Kidney epithelial cell (primary cell): ENCODE measurements around the gene S1PR2. TPM values are rescaled to one million over a fixed set of nuclear protein-coding genes. Genes with fewer than 3 reads are reported as not detected.

Experiments
- DNase-seq: peaks from one replicate; pipeline ENCODE4 v3.0.0-alpha.2; 2010; ENCODE audit warnings: low read depth
- H3K27me3 ChIP-seq: 2 replicates; pipeline ENCODE4 v1.6.0; 2011; ENCODE audit warnings: low read length; ENCODE audit not compliant: control insufficient read depth, insufficient read depth
- H3K36me3 ChIP-seq: 2 replicates; pipeline ENCODE4 v1.5.1; 2011; ENCODE audit warnings: low read length; ENCODE audit not compliant: control insufficient read depth, insufficient read depth
- H3K4me3 ChIP-seq: 2 replicates; pipeline ENCODE4 v1.5.1; 2011; ENCODE audit warnings: low read depth, mild to moderate bottlenecking, control low read depth, low read length
- total RNA-seq: library from RNA; depleted of rRNA; stranded (reverse); fragments of >200 nt; gene quantifications from 2 replicates; pipeline ENCODE4 v1.2.3, GENCODE V29; 2015
- TF ChIP-seq, protein P1 (sequence below): IDR thresholded peaks from 2 replicates; pipeline ENCODE4 v1.5.1; 2011; ENCODE audit warnings: mild to moderate bottlenecking, moderate library complexity, low read length, control low read depth, inconsistent platforms; ENCODE audit not compliant: insufficient read depth, poor library complexity, severe bottlenecking

Gene S1PR2
- total RNA-seq, 1 donor from 2014 or later = 9.4 TPM

DNA sequence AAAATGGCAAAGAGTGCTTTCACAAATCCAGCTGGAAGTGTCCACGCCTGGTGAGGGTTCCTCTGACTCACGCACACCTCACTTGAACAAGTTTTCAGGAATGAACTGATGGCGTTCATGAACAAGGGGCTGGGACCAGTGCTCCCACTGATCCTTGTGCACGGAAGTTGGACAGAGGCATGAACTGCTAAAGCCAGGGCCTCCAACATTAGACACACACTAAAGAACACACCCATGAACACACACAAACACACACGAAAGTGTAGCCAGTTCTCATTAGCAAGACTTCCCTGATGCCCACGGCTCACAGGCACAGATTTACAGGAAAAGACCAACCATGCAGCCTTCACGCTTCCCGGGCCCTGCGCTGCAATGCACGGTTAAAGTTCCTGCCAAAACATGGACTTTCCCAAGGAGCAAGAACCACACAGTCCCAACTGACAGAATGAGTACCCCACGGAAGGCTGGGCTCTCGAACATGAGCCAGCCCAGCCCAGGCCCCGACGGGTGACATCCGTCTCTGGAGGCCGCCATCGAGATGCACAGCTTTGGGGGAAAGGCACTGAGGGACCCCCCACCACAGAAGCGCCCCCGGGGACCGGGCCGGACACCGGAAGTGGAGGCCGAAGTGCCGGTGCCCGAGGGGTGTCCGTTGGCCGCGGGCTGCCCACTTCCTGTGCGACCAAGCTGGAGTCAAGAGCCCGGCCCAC, 37.2 kb downstream of the S1PR2 start:
- TF ChIP-seq, protein P1, sequence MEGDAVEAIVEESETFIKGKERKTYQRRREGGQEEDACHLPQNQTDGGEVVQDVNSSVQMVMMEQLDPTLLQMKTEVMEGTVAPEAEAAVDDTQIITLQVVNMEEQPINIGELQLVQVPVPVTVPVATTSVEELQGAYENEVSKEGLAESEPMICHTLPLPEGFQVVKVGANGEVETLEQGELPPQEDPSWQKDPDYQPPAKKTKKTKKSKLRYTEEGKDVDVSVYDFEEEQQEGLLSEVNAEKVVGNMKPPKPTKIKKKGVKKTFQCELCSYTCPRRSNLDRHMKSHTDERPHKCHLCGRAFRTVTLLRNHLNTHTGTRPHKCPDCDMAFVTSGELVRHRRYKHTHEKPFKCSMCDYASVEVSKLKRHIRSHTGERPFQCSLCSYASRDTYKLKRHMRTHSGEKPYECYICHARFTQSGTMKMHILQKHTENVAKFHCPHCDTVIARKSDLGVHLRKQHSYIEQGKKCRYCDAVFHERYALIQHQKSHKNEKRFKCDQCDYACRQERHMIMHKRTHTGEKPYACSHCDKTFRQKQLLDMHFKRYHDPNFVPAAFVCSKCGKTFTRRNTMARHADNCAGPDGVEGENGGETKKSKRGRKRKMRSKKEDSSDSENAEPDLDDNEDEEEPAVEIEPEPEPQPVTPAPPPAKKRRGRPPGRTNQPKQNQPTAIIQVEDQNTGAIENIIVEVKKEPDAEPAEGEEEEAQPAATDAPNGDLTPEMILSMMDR = no peak
- DNase-seq = no peak
- Histone ChIP-seq H3K36me3 (no peaks in the 10 kb centered on the region), H3K27me3 (no peaks in the 10 kb centered on the region), H3K4me3 (peak overlapping the region; percentile 92)

DNA sequence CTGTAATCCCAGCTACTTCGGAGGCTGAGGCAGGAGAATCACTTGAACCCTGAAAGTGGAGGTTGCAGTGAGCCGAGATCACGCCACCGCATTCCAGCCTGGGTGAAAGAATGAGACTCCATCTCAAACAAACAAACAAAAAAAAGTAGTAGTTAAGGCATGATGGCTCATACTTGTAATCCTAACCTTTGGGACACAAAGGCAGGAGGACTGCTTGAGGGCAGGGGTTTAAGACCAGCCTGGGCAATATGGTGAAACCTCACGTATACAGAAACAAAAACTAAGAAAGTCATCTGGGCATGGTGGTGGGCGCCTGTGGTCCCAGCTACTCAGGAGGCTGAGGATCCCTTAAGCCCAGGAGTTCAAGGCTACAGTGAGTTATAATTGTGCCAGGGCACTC, 38.2 kb downstream of the S1PR2 start:
- no peak for DNase-seq
- TF ChIP-seq, protein P1 = no peak
- no peaks in the 10 kb centered on the region for H3K27me3 ChIP-seq
- no peaks in the 10 kb centered on the region for H3K36me3 ChIP-seq
- no peak overlapping the region for H3K4me3 ChIP-seq

- Histone ChIP-seq H3K4me3 (no peak overlapping the region), H3K27me3 (no peaks in the 10 kb centered on the region), H3K36me3 (no peaks in the 10 kb centered on the region)
- no peak for DNase-seq
- TF ChIP-seq, protein P1 = no peak
These were observed 39.8 kb downstream of the S1PR2 start for GRCh38 chr19:10191347-10191746.

DNA sequence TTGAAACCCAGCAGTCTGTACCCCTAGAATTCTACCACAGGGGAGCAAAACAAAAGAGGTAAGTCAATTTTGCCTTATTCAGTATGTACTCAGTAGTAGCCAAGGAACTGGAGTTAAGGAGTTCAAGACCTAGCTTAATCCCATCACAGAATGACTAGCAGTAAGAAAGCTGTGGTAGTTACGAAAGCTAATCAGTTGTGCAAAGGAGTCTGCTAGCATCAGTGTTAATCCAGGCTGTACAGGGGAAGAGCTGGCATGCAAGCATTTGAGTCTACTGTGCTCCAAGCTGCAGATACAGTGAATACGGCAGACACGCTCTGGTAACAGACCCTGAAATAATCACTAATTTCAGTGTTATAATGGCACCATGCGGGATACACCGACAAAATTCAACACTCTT, 41.1 kb downstream of the S1PR2 start:
- no peak for DNase-seq
- H3K4me3 ChIP-seq = no peak overlapping the region
- TF ChIP-seq, protein P1 = no peak
- H3K36me3 ChIP-seq = no peaks in the 10 kb centered on the region
- H3K27me3 ChIP-seq = no peaks in the 10 kb centered on the region

DNA sequence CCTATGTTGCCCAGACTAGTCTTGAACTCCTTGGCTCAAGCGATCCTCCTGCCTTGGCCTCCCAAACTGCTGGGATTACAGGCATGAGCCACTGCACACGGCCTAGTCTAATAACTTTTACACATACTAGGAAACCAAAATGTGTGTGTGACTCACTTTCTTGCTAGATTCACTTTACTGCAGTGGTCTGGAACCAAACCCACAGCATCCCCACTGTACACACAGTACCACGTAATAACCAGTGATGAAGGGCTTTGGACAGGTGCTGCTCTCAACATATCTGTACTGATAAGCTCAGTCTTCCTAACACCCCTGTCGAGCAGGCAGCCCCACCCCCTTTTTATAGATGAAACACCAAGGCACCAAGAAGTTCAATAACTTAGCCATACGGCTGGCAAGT, 41.5 kb downstream of the S1PR2 start:
- no peaks in the 10 kb centered on the region for H3K36me3 ChIP-seq
- H3K4me3 ChIP-seq = no peak overlapping the region
- H3K27me3 ChIP-seq = no peaks in the 10 kb centered on the region
- DNase-seq = no peak
- TF ChIP-seq, protein P1 = no peak

DNA sequence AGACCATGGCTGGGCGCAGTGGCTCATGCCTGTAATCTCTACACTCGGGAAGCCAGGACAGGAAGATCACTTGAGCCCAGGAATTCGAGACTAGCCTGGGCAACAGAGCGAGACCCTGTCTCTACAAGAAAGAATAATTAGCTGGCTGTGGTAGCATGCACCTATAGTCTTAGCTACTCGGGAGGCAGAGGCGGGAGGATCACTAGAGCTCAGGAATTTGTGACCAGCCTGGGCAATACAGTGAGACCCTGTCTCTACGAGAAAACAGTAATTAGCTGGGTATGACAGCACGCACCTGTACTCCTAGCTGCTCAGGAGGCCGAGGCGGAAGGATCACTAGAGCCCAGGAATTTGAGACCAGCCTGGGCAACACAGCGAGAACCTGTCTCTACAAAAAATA, 43.8 kb downstream of the S1PR2 start:
- Histone ChIP-seq H3K36me3 (no peaks in the 10 kb centered on the region), H3K4me3 (no peak overlapping the region), H3K27me3 (no peaks in the 10 kb centered on the region)
- no peak for DNase-seq
- TF ChIP-seq, protein P1 = no peak
